Measurements from ENCODE around the gene ANKRD17.

Gene ANKRD17

GRCh38 chr4:73194064-73194463 is 64.5 kb downstream of the ANKRD17 start:
- DNase-seq (ENCODE audit: low spot score) = no peak

GRCh38 chr4:73193659-73194058 is 64.9 kb downstream of the ANKRD17 start:
- no peak for DNase-seq (ENCODE audit: low spot score)

GRCh38 chr4:73193155-73193554 is 65.4 kb downstream of the ANKRD17 start:
- DNase-seq (ENCODE audit: low spot score) = no peak

- no peak for DNase-seq (ENCODE audit: low spot score)
Measured at GRCh38 chr4:73189274-73189810, 69.3 kb downstream of the ANKRD17 start.

GRCh38 chr4:73187325-73187724 is 71.3 kb downstream of the ANKRD17 start:
- DNase-seq (ENCODE audit: low spot score) = no peak

- DNase-seq (ENCODE audit: low spot score) = no peak
Measured at GRCh38 chr4:73185903-73186302, 72.7 kb downstream of the ANKRD17 start.

GRCh38 chr4:73181231-73181630 is 77.4 kb downstream of the ANKRD17 start:
- DNase-seq (ENCODE audit: low spot score) = no peak

- DNase-seq (ENCODE audit: low spot score) = no peak
Measured at GRCh38 chr4:73178389-73178788, 80.2 kb downstream of the ANKRD17 start.

- no peak for DNase-seq (ENCODE audit: low spot score)
Measured at GRCh38 chr4:73172161-73172560, 86.4 kb downstream of the ANKRD17 start.

- no peak for DNase-seq (ENCODE audit: low spot score)
Measured at GRCh38 chr4:73170518-73171198, 87.9 kb downstream of the ANKRD17 start.

GRCh38 chr4:73166212-73166611 is 92.4 kb downstream of the ANKRD17 start:
- no peak for DNase-seq (ENCODE audit: low spot score)

- no peak for DNase-seq (ENCODE audit: low spot score)
Measured at GRCh38 chr4:73161527-73162185, 96.9 kb downstream of the ANKRD17 start.

- DNase-seq (ENCODE audit: low spot score) = no peak
Measured at GRCh38 chr4:73156394-73156793, 102.2 kb downstream of the ANKRD17 start.

GRCh38 chr4:73152893-73153292 is 105.7 kb downstream of the ANKRD17 start:
- DNase-seq (ENCODE audit: low spot score) = no peak

- peak; percentile 17 for DNase-seq (ENCODE audit: low spot score)
Measured at GRCh38 chr4:73142995-73143547, 115.5 kb downstream of the ANKRD17 start.

GRCh38 chr4:73139991-73140390 is 118.6 kb downstream of the ANKRD17 start:
- no peak for DNase-seq (ENCODE audit: low spot score)

GRCh38 chr4:73139245-73139644 is 119.4 kb downstream of the ANKRD17 start:
- no peak for DNase-seq (ENCODE audit: low spot score)

- DNase-seq (ENCODE audit: low spot score) = no peak
Measured at GRCh38 chr4:73137121-73137520, 121.5 kb downstream of the ANKRD17 start.

- DNase-seq (ENCODE audit: low spot score) = no peak
Measured at GRCh38 chr4:73133784-73134183, 124.8 kb downstream of the ANKRD17 start.

- no peak for DNase-seq (ENCODE audit: low spot score)
Measured at GRCh38 chr4:73131281-73131680, 127.3 kb downstream of the ANKRD17 start.

GRCh38 chr4:73129319-73129718 is 129.3 kb downstream of the ANKRD17 start:
- DNase-seq (ENCODE audit: low spot score) = no peak

- DNase-seq (ENCODE audit: low spot score) = no peak
Measured at GRCh38 chr4:73127839-73128453, 130.7 kb downstream of the ANKRD17 start.

GRCh38 chr4:73109493-73109892 is 149.1 kb downstream of the ANKRD17 start:
- DNase-seq (ENCODE audit: low spot score) = no peak
